GM12875 (cell line): ENCODE data around the gene RTKN.
A peak's percentile ranks its signal among the peaks of the same experiment; 100 is the strongest.
"Not testable (repeated sequence)": the region's sequence is repeated elsewhere in the genome, so short reads cannot be mapped to it uniquely, and the experiment has no call there.

Experiments used
- H3K4me3 ChIP-seq: one replicate; pipeline ENCODE4 v1.5.1; 2011; ENCODE audit warnings: low read depth, low read length, control low read depth
- CTCF ChIP-seq: IDR thresholded peaks from 2 replicates; pipeline ENCODE4 v1.5.1; 2011; ENCODE audit warnings: low read depth, mild to moderate bottlenecking, control low read depth, inconsistent platforms, low read length, moderate library complexity, borderline replicate concordance; ENCODE audit not compliant: insufficient read depth

The RTKN gene

GRCh38 chr2:74448771-74449170 lies 7.0 kb upstream of the RTKN start:
- no peak for TF ChIP-seq CTCF
- no peak overlapping the region for H3K4me3 ChIP-seq

GRCh38 chr2:74447230-74447999 lies 5.7 kb upstream of the RTKN start:
- TF ChIP-seq CTCF, result no peak
- H3K4me3 ChIP-seq, result no peak overlapping the region

- no peak overlapping the region for H3K4me3 ChIP-seq
- no peak for TF ChIP-seq CTCF
Observed at GRCh38 chr2:74444498-74445318, 3.0 kb upstream of the RTKN start.

- H3K4me3 ChIP-seq, result not testable (repeated sequence)
Observed at GRCh38 chr2:74442483-74443297, 953 bp upstream of the RTKN start.

- H3K4me3 ChIP-seq, result peak overlapping the region; percentile 46
Observed at GRCh38 chr2:74441170-74441689, 507 bp downstream of the RTKN start.

GRCh38 chr2:74440378-74441169 lies 1.2 kb downstream of the RTKN start:
- H3K4me3 ChIP-seq, result peak overlapping the region; percentile 56
- peak; percentile 47 for TF ChIP-seq CTCF

More at GRCh38 chr2:74441170-74441689, 507 bp downstream of the RTKN start:
- no peak for TF ChIP-seq CTCF
